HCT116 (cell line): ENCODE data around the gene AUTS2. TPM values are rescaled to one million over a fixed set of nuclear protein-coding genes. Genes with fewer than 3 reads are reported as not detected.

Experiments used
- ATAC-seq: fragments of 200-7000 bp; cut with Tn5 transposase; 2 replicates; pipeline ENCODE4 v1.9.1; 2020; ENCODE audit warnings: mild to moderate bottlenecking, moderate library complexity
- BruUV-seq: library from RNA; stranded (reverse); fragments of 400-500 nt; replicated peaks from 2 replicates; lab custom pipeline; 2021; lab: Mats Ljungman, UMichigan
- CTCF ChIA-PET: fragments of 300-600 bp; sonication (Branson Sonifier 250); formaldehyde crosslinking; loops from one replicate; lab custom pipeline; 2021; ENCODE audit warnings: antibody characterized with exemption; lab: Charles Lee
- POLR2A ChIA-PET: fragments of 300-600, 350-600 bp; sonication (Branson Sonifier 250); formaldehyde crosslinking; loops from one replicate; lab custom pipeline; 2021; ENCODE audit warnings: antibody characterized with exemption; lab: Charles Lee
- RAD21 ChIA-PET, 2 experiments: fragments of 300-600 bp; sonication (Branson Sonifier 250); formaldehyde crosslinking; loops; one replicate each; lab custom pipeline; 2023; ENCODE audit warnings: low total read pairs in 2 of 2; ENCODE audit not compliant: uncharacterized antibody in 2 of 2, unreplicated experiment in 2 of 2, low non-redundant PET in 1 of 2; lab: Charles Lee
- DNase-seq: peaks from one replicate; pipeline ENCODE4 v3.0.0-alpha.2; 2010; ENCODE audit warnings: low read depth, low spot score
- H2AFZ ChIP-seq: fragments of 200-600 bp; shearing (Covaris generic), sonication (generic); 2 replicates; pipeline ENCODE4 v1.6.1; 2017; ENCODE audit warnings: low read depth, mixed run types, mixed read lengths, antibody characterized with exemption, low read length; ENCODE audit not compliant: poor library complexity, severe bottlenecking
- H3K27ac ChIP-seq: 2 replicates; pipeline ENCODE4 v1.5.1; 2012; ENCODE audit warnings: low read depth, low read length
- H3K27me3 ChIP-seq: fragments of 200-600 bp; sonication (generic); 2 replicates; pipeline ENCODE4 v1.6.1; 2016; ENCODE audit warnings: mixed run types, low read length, mixed read lengths; ENCODE audit not compliant: insufficient read depth
- H3K36me3 ChIP-seq, 2 experiments: fragments of 200-500 bp in 1 of 2; fragments of 200-600 bp in 1 of 2; sonication (Bioruptor generic) in 1 of 2; sonication (generic) in 1 of 2; 2 replicates each; pipeline versions ENCODE4 v1.5.1 to v1.6.1; 2014 to 2016; ENCODE audit warnings: low read length in 2 of 2, inconsistent platforms in 1 of 2, mixed read lengths in 1 of 2, mixed run types in 1 of 2; ENCODE audit not compliant: insufficient read depth in 2 of 2, control insufficient read depth in 1 of 2
- H3K4me1 ChIP-seq, 2 experiments: fragments of 200-600 bp in 1 of 2; sonication (generic) in 1 of 2; 2 replicates each; pipeline versions ENCODE4 v1.5.1 to v1.6.1; 2012 to 2017; ENCODE audit warnings: low read length in 2 of 2, inconsistent platforms in 1 of 2, mild to moderate bottlenecking in 1 of 2, mixed read lengths in 1 of 2, mixed run types in 1 of 2, moderate library complexity in 1 of 2; ENCODE audit not compliant: insufficient read depth in 2 of 2, control insufficient read depth in 1 of 2
- H3K4me2 ChIP-seq: fragments of 200-600 bp; sonication (generic); 2 replicates; pipeline ENCODE4 v1.6.1; 2017; ENCODE audit warnings: mixed run types, low read length, mixed read lengths
- H3K4me3 ChIP-seq, 2 experiments: fragments of 200-600 bp in 1 of 2; sonication (generic) in 1 of 2; replicated peaks in 1 of 2; 2 replicates each; pipeline ENCODE4 v1.5.1; 2011 to 2016; ENCODE audit warnings: low read length in 2 of 2, control low read depth in 1 of 2, low read depth in 1 of 2, mild to moderate bottlenecking in 1 of 2, mixed read lengths in 1 of 2, mixed run types in 1 of 2
- H3K79me2 ChIP-seq: fragments of 200-600 bp; sonication (generic); 2 replicates; pipeline ENCODE4 v1.6.1; 2017; ENCODE audit warnings: mild to moderate bottlenecking, mixed run types, low read length, moderate library complexity, mixed read lengths; ENCODE audit not compliant: insufficient read depth
- H3K9ac ChIP-seq: fragments of 200-600 bp; sonication (generic); 2 replicates; pipeline ENCODE4 v1.6.1; 2016; ENCODE audit warnings: low read length, mixed read lengths
- H3K9me2 ChIP-seq: fragments of 200-600 bp; sonication (generic), shearing (Covaris generic); 2 replicates; pipeline ENCODE4 v1.6.1; 2017; ENCODE audit warnings: mixed run types, mild to moderate bottlenecking, moderate library complexity; ENCODE audit not compliant: insufficient read depth
- H3K9me3 ChIP-seq, 2 experiments: fragments of 200-500 bp in 1 of 2; fragments of 200-600 bp in 1 of 2; sonication (Bioruptor generic) in 1 of 2; sonication (generic) in 1 of 2; 2 replicates each; pipeline ENCODE4 v1.6.1; 2014 to 2017; ENCODE audit warnings: low read length in 2 of 2, mixed read lengths in 2 of 2, inconsistent platforms in 1 of 2, low read depth in 1 of 2, mild to moderate bottlenecking in 1 of 2, mixed run types in 1 of 2, moderate library complexity in 1 of 2; ENCODE audit not compliant: control insufficient read depth in 1 of 2, insufficient read depth in 1 of 2
- H4K20me1 ChIP-seq: fragments of 200-600 bp; sonication (generic), shearing (Covaris generic); 2 replicates; pipeline ENCODE4 v1.6.1; 2017; ENCODE audit warnings: mixed run types, mild to moderate bottlenecking, moderate library complexity; ENCODE audit not compliant: insufficient read depth
- CTCF ChIP-seq, 3 experiments: fragments of 200-600 bp in 1 of 3; sonication (generic) in 1 of 3; IDR thresholded peaks in 2 of 3; conservative IDR thresholded peaks in 1 of 3; 2 replicates each; pipeline ENCODE4 v1.5.1; 2012 to 2017; ENCODE audit warnings: low read depth in 2 of 3, low read length in 2 of 3, antibody characterized with exemption in 1 of 3, borderline replicate concordance in 1 of 3, control low read depth in 1 of 3, mild to moderate bottlenecking in 1 of 3, mixed read lengths in 1 of 3, mixed run types in 1 of 3, moderate library complexity in 1 of 3; ENCODE audit not compliant: insufficient read depth in 1 of 3
- EZH2phosphoT487 ChIP-seq: fragments of 200-600 bp; IDR thresholded peaks from 2 replicates; pipeline ENCODE4 v1.6.1; 2018; ENCODE audit warnings: antibody characterized with exemption, borderline replicate concordance
- FOSL1 ChIP-seq: IDR thresholded peaks from 2 replicates; pipeline ENCODE4 v1.6.1; 2012; ENCODE audit warnings: low read depth
- JUND ChIP-seq: IDR thresholded peaks from 2 replicates; pipeline ENCODE4 v1.6.1; 2012
- REST ChIP-seq: IDR thresholded peaks from 2 replicates; pipeline ENCODE4 v1.6.1; 2012; ENCODE audit warnings: low read depth
- SIN3A ChIP-seq: IDR thresholded peaks from 2 replicates; pipeline ENCODE4 v1.6.1; 2012; ENCODE audit warnings: low read depth
- TCF7L2 ChIP-seq: IDR thresholded peaks from 2 replicates; pipeline ENCODE4 v1.7.0; 2011; ENCODE audit warnings: borderline replicate concordance, inconsistent platforms; ENCODE audit not compliant: insufficient read depth, insufficient read length; ENCODE audit errors: extremely low read depth
- ZFX ChIP-seq: fragments of 450-650 bp; IDR thresholded peaks from 2 replicates; pipeline ENCODE4 v1.6.1; 2017
- intact Hi-C: fragments of 100-400 bp; cut with micrococcal nuclease; formaldehyde crosslinking; loops from 2 replicates; pipeline ENCODE4 v1.10.0; 2022
- total RNA-seq: library from RNA; stranded (reverse); gene quantifications from one replicate; pipeline ENCODE4 v1.2.1, GENCODE V29; 2021; ENCODE audit not compliant: unreplicated experiment

AUTS2 gene
- total RNA-seq, 1 experiment from 2014 or later = 0.93 TPM

GRCh38 chr7:69898189-69898588 is 299.9 kb downstream of the AUTS2 start:
- Histone ChIP-seq H3K36me3 (no peaks in the 10 kb centered on the region), H3K9ac (no peak overlapping the region), H3K9me3 (peaks cover 3 to 28% of the 10 kb centered on the region in 2 experiments; a peak in 2 of 4 replicates), H4K20me1 (no peaks in the 10 kb centered on the region), H2AFZ (no peak overlapping the region), H3K4me1 (no peaks in the 10 kb centered on the region), H3K79me2 (no peaks in the 10 kb centered on the region), H3K4me2 (no peak overlapping the region), H3K9me2 (no peaks in the 10 kb centered on the region), H3K4me3 (no peak overlapping the region), H3K27me3 (no peaks in the 10 kb centered on the region), H3K27ac (no peak overlapping the region)
- DNase-seq (no peak), ATAC-seq (no peak)
- RAD21 ChIA-PET = no interaction called here
- intact Hi-C loops = no loop called here
- TF ChIP-seq ZFX (no peak), EZH2phosphoT487 (no peak), FOSL1 (no peak), JUND (no peak), SIN3A (no peak), REST (no peak), CTCF (IDR thresholded peaks at IDR 0.05 in 2 of 3, conservative IDR thresholded peaks at IDR 0.05 in 1 of 3; ENCODE audit: borderline replicate concordance in 1 of 3, insufficient read depth in 1 of 3, low read depth in 2 of 3, low read length in 2 of 3) (no peak), TCF7L2 (no peak)
- CTCF ChIA-PET = no interaction called here
- no TSS peak for BruUV-seq
- POLR2A ChIA-PET = no interaction called here
